ENCODE results near the gene ATG7. TPM values are rescaled to one million over a fixed set of nuclear protein-coding genes. Genes with fewer than 3 reads are reported as not detected.
"Not testable (repeated sequence)": the region's sequence is repeated elsewhere in the genome, so short reads cannot be mapped to it uniquely, and the experiment has no call there.

The ATG7 gene
- total RNA-seq, 1 donor from 2014 or later = 41.7 TPM

DNA sequence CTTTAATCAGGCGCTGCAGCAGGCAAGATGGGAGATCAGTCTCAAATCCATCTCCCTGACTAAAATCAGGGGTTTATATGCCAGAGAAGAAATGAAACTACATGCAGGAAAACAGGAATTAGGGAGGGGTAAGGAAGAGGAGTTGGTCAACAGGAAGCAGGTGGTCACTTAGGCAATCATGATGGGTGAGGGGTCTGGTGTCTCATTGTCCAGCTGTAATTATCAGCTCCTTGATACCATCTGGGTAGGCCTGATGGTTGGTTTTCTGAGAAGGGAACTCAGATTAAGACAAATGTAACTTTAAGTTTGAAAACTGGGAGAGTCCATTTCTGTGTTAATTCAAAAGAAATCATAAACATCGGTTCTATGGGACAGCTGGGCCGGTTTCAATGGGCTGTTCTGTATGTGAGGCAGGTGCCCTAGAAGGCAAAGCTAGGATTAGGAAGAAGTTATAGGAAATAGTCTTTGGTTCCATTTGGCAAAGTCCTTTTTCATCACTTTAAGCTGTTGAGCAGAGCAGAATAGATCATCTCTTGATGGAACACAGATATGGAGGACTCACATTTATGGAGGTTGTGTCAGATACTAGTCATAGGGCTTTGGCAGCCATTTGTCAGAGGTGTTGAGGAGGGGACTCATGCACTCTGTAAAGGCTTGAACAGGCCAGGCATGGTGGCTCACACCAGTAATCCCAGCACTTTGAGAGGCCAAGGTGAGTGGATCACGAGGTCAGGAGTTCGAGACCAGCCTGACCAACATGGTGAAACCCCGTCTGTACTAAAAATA is 222.1 kb downstream of the ATG7 start:
- intact Hi-C loops (cut with micrococcal nuclease) = no loop called here

DNA sequence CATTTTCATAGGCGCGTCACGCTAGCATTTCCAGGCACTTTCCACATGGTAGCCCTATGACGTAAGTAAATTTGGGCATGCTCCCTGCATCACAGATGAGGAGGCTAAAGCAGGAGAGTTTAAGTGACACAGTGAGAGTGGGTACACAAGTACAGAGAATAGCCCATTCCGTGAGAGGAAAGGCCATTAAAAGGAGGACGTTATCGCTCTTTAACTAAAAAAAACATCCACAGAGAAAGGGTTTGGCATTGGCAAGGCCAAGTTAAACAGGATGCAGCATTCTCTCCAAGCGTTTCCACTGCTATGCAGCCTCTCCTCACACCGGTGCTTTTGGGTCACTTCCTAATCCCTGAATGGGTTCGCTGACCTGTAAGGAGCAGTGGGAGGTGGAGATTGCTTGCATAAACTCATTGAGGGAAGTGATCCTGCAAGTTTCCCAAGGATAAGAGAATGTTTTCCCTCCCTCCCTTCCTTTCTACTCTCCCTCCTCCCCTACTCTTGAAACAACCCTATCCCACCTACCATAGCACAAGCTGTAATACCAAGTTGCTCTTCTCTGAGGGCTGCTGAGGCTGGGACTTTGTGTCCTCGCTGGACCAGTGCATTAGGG is 223.9 kb downstream of the ATG7 start:
- intact Hi-C loops (cut with micrococcal nuclease) = no loop called here

DNA sequence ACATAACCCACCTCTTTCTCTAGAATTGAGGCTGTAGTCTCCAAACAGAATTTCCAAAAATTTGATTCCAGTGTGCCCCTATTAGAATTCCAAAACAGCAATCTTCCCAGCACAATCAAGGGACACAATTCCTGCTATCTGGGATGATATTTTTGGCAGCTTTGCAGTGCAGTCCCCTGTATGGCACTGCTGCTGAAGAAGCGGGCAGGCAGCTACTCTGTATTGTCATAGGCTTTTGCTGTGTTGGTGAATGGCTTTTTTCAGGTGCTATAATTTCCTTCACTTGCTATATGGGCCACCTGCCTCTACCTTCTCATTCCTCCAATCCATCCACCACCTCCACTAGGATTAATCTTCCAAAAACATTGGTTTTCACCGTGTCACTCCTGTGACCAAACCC is 226.0 kb downstream of the ATG7 start:
- intact Hi-C loops (cut with micrococcal nuclease) = no loop called here

- intact Hi-C loops (cut with micrococcal nuclease) = no loop called here
These were observed 226.4 kb downstream of the ATG7 start for GRCh38 chr3:11498646-11499045.

DNA sequence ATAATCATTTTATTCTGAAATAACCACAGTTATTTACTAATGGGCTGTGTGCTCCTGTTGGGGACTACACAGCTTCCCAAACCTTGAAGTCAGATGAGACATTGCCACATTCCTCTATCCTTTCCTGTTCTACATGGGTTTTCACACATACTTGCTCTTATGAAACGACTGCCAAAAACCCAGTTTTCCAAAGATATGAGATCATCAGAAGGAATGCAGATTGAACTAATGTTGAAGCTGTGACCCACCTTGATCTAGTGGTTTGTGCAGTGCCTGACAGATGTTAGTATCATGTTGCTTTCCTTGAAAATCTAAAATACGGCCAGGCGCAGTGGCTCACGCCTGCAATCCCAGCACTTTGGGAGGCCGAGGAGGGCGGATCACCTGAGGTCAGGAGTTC is 226.9 kb downstream of the ATG7 start:
- intact Hi-C loops (cut with micrococcal nuclease) = no loop called here

DNA sequence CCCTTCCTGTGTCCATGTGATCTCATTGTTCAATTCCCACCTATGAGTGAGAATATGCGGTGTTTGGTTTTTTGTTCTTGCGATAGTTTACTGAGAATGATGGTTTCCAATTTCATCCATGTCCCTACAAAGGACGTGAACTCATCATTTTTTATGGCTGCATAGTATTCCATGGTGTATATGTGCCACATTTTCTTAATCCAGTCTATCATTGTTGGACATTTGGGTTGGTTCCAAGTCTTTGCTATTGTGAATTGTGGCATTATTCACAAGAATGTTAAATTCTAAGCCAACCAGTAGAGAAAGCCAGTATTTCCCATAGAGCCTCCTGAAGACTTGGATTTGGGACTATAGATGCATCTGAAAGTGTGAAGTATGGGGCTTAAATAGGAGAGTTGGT is 230.2 kb downstream of the ATG7 start:
- intact Hi-C loops (cut with micrococcal nuclease) = not testable (repeated sequence)

- intact Hi-C loops (cut with micrococcal nuclease) = no loop called here
These were observed 235.5 kb downstream of the ATG7 start for GRCh38 chr3:11507719-11508118.

DNA sequence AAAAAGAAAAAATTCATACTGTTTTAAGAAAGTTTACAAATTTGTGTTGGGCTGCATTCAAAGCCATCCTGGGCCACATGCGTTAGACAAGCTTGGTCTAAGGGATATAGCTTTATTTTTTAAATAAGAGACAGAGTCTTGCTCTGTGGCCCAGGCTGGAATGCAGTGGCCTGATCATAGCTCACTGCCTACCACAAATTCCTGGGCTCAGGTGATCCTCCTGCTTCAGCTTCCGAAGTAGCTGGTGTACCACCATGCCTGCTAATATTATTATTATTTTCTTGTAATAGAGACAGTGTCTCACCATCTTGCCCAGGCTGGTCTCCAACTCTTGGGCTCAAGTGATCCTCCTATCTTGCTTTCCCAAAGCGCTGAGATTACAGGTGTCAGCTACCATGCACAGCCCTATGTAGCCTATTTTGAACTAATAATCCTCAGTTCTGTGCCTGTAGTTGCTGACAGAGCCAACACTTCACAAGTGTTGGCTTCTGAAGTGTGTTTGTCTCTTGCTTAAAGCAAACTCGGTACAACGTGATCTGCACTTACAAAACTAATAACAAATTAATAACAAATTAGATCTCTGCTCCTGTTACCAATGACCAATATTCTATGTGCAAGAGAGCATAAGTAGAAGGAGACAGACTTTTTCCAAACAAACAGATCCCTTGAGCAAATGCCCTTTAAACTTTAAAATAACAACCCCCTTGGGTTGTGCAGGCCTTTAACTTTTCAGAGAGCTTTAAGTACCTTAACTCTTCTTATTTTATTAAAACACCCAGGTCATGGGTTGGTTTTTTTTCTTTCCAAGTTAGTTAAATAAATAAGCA is 236.4 kb downstream of the ATG7 start:
- intact Hi-C loops (cut with micrococcal nuclease) = no loop called here

DNA sequence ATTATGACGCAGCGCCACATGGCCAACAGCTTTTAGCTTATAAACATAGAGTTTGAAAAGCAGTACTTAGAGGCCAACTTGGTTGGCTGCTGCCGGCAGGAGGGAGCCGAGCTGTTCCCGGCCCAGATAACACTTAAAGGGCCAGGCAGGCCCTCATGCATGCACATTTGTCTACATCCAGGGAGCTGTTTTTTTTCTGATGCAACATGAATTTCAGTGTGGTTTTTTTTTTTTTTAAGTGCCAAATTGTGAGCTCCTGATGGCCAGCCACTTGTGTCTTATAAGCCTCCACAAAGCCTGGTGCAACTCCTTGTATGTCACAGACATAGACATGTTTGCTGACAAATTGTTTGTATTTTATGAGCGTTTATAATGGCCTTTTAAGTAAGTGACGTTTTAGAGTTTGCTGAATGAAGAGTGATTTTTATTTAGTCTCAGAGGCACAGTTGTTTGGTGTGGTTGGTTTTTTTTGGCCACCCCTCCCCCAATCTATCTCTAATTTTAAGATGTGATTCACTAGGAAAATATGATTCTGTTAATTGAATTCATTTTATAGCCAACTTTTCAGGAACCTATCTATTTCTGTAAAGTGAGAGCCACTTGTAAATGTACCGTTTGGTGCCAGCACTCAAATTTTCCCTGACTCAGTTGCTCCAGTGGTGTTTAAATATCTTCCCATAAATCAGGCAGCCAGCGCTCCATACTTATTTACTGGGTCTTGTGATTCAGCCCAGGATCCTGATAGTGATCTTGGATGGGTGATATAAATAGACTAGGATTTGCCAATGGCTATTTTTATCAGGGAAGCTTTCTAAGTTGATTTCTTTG is 237.2 kb downstream of the ATG7 start:
- intact Hi-C loops (cut with micrococcal nuclease) = no loop called here

DNA sequence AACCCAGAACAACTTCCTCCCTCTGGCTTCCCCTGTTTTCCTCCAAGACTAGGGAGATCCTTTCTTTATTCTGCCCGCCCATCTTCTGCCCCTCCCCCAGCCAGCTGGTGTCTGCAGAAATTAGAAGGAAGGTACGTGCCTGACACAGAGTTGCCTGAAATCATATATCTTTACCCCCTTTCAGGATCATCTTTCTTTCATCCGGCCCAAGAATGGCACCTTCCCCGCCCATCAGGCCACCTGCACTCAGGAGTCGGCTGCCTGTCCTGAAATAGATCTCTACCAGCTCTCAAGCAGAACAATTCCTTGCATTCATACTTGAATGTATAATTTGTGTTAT is 237.8 kb downstream of the ATG7 start:
- intact Hi-C loops (cut with micrococcal nuclease) = no loop called here

GRCh38 chr3:11510356-11510755 is 238.2 kb downstream of the ATG7 start:
- intact Hi-C loops (cut with micrococcal nuclease) = no loop called here

- intact Hi-C loops (cut with micrococcal nuclease) = not testable (repeated sequence)
These were observed 239.4 kb downstream of the ATG7 start for GRCh38 chr3:11511606-11512005.

DNA sequence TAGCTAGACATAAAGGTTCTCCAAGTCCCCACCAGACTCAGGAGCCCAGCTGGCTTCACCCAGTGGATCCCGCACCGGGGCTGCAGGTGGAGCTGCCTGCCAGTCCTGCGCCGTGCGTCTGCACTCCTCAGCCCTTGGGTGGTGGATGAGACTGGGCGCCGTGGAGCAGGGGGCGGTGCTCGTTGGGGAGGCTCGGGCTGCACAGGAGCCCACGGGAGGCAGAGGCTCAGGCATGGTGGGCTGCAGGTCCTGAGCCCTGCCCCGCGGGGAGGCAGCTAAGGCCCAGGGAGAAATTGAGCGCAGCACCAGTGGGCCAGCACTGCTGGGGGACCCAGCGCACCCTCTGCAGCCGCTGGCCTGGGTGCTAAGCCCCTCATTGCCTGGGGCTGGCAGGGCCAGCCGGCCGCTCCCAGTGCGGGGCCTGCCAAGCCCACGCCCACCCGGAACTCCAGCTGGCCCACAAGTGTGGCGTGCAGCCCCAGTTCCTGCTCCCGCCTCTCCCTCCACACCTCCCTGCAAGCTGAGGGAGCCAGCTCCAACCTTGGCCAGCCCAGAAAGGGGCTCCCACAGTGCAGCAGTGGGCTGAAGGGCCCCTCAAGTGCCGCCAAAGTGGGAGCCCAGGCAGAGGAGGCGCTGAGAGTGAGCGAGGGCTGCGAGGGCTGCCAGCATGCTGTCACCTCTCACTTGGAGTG is 241.1 kb downstream of the ATG7 start:
- intact Hi-C loops (cut with micrococcal nuclease) = not testable (repeated sequence)

GRCh38 chr3:11513817-11514135 is 241.6 kb downstream of the ATG7 start:
- intact Hi-C loops (cut with micrococcal nuclease) = no loop called here

- intact Hi-C loops (cut with micrococcal nuclease) = no loop called here
These were observed 242.1 kb downstream of the ATG7 start for GRCh38 chr3:11514191-11514821.

DNA sequence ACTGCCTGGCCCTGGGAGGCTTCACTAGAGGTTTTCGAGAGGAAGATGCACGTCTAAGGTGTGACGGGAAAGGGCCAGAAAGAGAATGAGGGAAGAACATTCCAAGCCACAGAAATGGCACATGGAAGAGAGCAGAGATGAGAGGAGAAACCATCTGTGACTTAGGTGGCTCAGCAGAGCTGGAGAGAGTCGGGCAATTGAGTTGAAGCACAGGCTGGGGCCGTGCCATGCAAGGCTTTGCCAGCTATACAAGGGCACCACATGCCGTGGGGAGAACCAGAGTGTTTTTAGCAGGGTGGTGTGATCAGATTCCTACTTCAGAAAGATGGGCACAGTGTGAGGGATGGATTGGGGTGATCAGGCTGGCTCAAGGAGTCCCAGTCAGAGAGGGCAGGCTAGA is 245.4 kb downstream of the ATG7 start:
- intact Hi-C loops (cut with micrococcal nuclease) = no loop called here

GRCh38 chr3:11521167-11521566 is 249.0 kb downstream of the ATG7 start:
- intact Hi-C loops (cut with micrococcal nuclease) = no loop called here

DNA sequence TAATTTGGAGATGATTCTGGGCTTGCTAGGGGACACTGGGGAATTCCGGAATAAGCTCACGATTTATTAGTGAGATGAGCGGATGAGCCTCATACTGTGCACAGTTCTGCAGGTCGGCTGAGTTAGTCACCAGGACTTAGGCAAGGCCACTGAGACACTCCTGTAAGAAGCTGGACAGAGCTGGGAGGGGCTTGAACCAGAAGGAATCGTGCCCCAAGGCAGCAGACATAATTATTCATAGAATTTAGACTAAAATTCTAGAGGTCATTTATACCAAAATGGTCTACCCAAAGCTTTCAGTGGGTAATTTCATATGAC is 250.2 kb downstream of the ATG7 start:
- intact Hi-C loops (cut with micrococcal nuclease) = no loop called here

- intact Hi-C loops (cut with micrococcal nuclease) = no loop called here
These were observed 250.9 kb downstream of the ATG7 start for GRCh38 chr3:11522953-11523571.

GRCh38 chr3:11523572-11524101 is 251.4 kb downstream of the ATG7 start:
- intact Hi-C loops (cut with micrococcal nuclease) = no loop called here

All from T-helper 1 cell treated with Interleukin-12 subunit alpha and Interleukin-12 subunit beta and Interleukin-4 antibody, amounts not matched to agents 30 ng/mL and 1 ng/mL, for 36 hours (primary cell).